A549 (cell line): ENCODE results near the gene ZFX. TPM values are rescaled to one million over a fixed set of nuclear protein-coding genes. Genes with fewer than 3 reads are reported as not detected.

ENCODE experiments used
- ATAC-seq, 2 experiments: fragments of 200-7000 bp in 1 of 2; fragments of >200 bp in 1 of 2; cut with Nextera tagmentation in 1 of 2; cut with Tn5 transposase in 1 of 2; 3 replicates each; pipeline versions ENCODE4 v1.8.0 to v1.9.1; 2018 to 2020; ENCODE audit warnings: mild to moderate bottlenecking in 1 of 2, moderate library complexity in 1 of 2
- CTCF ChIA-PET: fragments of 300-600 bp; sonication (Branson Sonifier 250); formaldehyde crosslinking; extraction: SDS; loops from one replicate; lab custom pipeline; 2021; ENCODE audit warnings: antibody characterized with exemption, inconsistent platforms; lab: Yijun Ruan, JAX
- POLR2A ChIA-PET: fragments of 350-600 bp; formaldehyde crosslinking; extraction: SDS; loops from one replicate; lab custom pipeline; 2021; ENCODE audit warnings: antibody characterized with exemption, inconsistent platforms; lab: Yijun Ruan, JAX
- DNase-seq, 2 experiments: peaks; one replicate each; pipeline versions ENCODE4 v3.0.0 to v3.0.0-alpha.2; 2011 to 2016; ENCODE audit warnings: low read depth in 1 of 2, low spot score in 1 of 2
- FAIRE-seq: peaks from 2 replicates; lab custom pipeline; 2011; peaks lifted over from hg19 to GRCh38; lab: Jason Lieb, UNC
- H3K27ac ChIP-seq, 2 experiments: fragments of >200 bp; sonication (Bioruptor Twin); formaldehyde crosslinking; 3 replicates each; pipeline ENCODE4 v1.5.1; 2016 to 2017
- H3K4me1 ChIP-seq: fragments of >200 bp; sonication (Bioruptor Twin); formaldehyde crosslinking; 3 replicates; pipeline ENCODE4 v1.6.1; 2016
- H3K4me2 ChIP-seq: fragments of >200 bp; sonication (Bioruptor Twin); formaldehyde crosslinking; 3 replicates; pipeline ENCODE4 v1.6.1; 2016
- H3K4me3 ChIP-seq: fragments of >200 bp; sonication (Bioruptor Twin); formaldehyde crosslinking; 3 replicates; pipeline ENCODE4 v1.5.1; 2016
- H3K9me3 ChIP-seq: fragments of >200 bp; sonication (Bioruptor Twin); formaldehyde crosslinking; 3 replicates; pipeline ENCODE4 v1.6.1; 2016
- BHLHE40 ChIP-seq: IDR thresholded peaks from 2 replicates; pipeline ENCODE4 v1.6.1; 2012; ENCODE audit warnings: low read depth, low read length, inconsistent platforms
- EHMT2 ChIP-seq: fragments of 200-600 bp; sonication (generic); IDR thresholded peaks from 2 replicates; pipeline ENCODE4 v1.6.1; 2016; ENCODE audit warnings: antibody characterized with exemption, low read depth, mild to moderate bottlenecking, moderate library complexity
- EP300 ChIP-seq, 2 experiments: fragments of >200 bp; sonication (Bioruptor Twin); formaldehyde crosslinking; IDR thresholded peaks; 2 replicates in 1 of 2; 3 replicates in 1 of 2; pipeline ENCODE4 v1.6.1; 2016 to 2017
- FOSL2 ChIP-seq, 2 experiments: fragments of 450-650 bp in 1 of 2; fragments of >200 bp in 1 of 2; sonication (Bioruptor Twin) in 1 of 2; formaldehyde crosslinking; IDR thresholded peaks; 2 replicates each; pipeline versions ENCODE4 v1.5.0 to v1.6.1; 2016 to 2020; ENCODE audit warnings: mild to moderate bottlenecking in 1 of 2, moderate library complexity in 1 of 2
- FOXS1 ChIP-seq: fragments of 250-450 bp; sonication (Bioruptor Pico); IDR thresholded peaks from 2 replicates; pipeline ENCODE4 v1.5.0; 2020; ENCODE audit warnings: mild to moderate bottlenecking, moderate library complexity
- HOXA7 ChIP-seq: fragments of 250-450 bp; sonication (Bioruptor Pico); IDR thresholded peaks from 2 replicates; pipeline ENCODE4 v1.5.0; 2020; ENCODE audit warnings: mild to moderate bottlenecking, moderate library complexity
- HOXB13 ChIP-seq: fragments of 250-450 bp; sonication (Bioruptor Pico); IDR thresholded peaks from 2 replicates; pipeline ENCODE4 v1.5.0; 2020; ENCODE audit warnings: low read depth, mild to moderate bottlenecking, moderate library complexity
- HOXB5 ChIP-seq: fragments of 250-450 bp; sonication (Bioruptor Pico); IDR thresholded peaks from 2 replicates; pipeline ENCODE4 v1.5.0; 2020; ENCODE audit warnings: mild to moderate bottlenecking, moderate library complexity
- MAFK ChIP-seq: fragments of 450-650 bp; IDR thresholded peaks from 2 replicates; pipeline ENCODE4 v1.6.1; 2014; ENCODE audit not compliant: partially characterized antibody
- MYC ChIP-seq: IDR thresholded peaks from 2 replicates; pipeline ENCODE4 v1.6.1; 2012; ENCODE audit warnings: mild to moderate bottlenecking, inconsistent platforms, low read length, improper control_type of control experiment, borderline replicate concordance
- NR3C1 ChIP-seq: fragments of >200 bp; sonication (Bioruptor Twin); formaldehyde crosslinking; IDR thresholded peaks from 3 replicates; pipeline ENCODE4 v1.6.1; 2017
- POLR2AphosphoS2 ChIP-seq: conservative IDR thresholded peaks from 2 replicates; pipeline ENCODE4 v1.6.1; 2012; ENCODE audit warnings: low read length, improper control_type of control experiment, inconsistent platforms
- RARB ChIP-seq: fragments of 250-450 bp; sonication (Bioruptor Pico); IDR thresholded peaks from 2 replicates; pipeline ENCODE4 v1.8.0; 2021; ENCODE audit warnings: mild to moderate bottlenecking, moderate library complexity
- RCOR1 ChIP-seq: fragments of 150-350 bp; IDR thresholded peaks from 2 replicates; pipeline ENCODE4 v1.6.1; 2014; ENCODE audit warnings: antibody characterized with exemption, low read length, low read depth
- SREBF2 ChIP-seq: fragments of 450-650 bp; IDR thresholded peaks from 2 replicates; pipeline ENCODE4 v1.6.1; 2014; ENCODE audit warnings: mild to moderate bottlenecking, moderate library complexity
- TFCP2L1 ChIP-seq: fragments of 250-450 bp; sonication (Bioruptor Pico); IDR thresholded peaks from 2 replicates; pipeline ENCODE4 v1.5.0; 2021; ENCODE audit warnings: mild to moderate bottlenecking
- TP53 ChIP-seq: fragments of 250-450 bp; sonication (Bioruptor Pico); IDR thresholded peaks from 2 replicates; pipeline ENCODE4 v1.5.0; 2021; ENCODE audit warnings: mild to moderate bottlenecking, moderate library complexity
- ZSCAN20 ChIP-seq: fragments of 250-450 bp; sonication (Bioruptor Pico); IDR thresholded peaks from 2 replicates; pipeline ENCODE4 v1.8.0; 2022; ENCODE audit warnings: mild to moderate bottlenecking, moderate library complexity
- WGBS: methylation state at CpG from one replicate; pipeline ENCODE4 v1.1.6; 2017; ENCODE audit errors: missing lambda C conversion rate; 5-methylcytosine and 5-hydroxymethylcytosine counted together
- polyA plus RNA-seq, 4 experiments: library from polyadenylated mRNA; depleted of rRNA in 3 of 4; stranded (reverse); fragments of >200 nt; fragmentation: RNase III in 1 of 4; extraction: RNeasy Plus Mini Kit Qiagen cat#74134 plus additional on column Dnase treatment in 1 of 4; gene quantifications; 2 replicates in 3 of 4; 3 replicates in 1 of 4; pipeline ENCODE4 v1.2.3, GENCODE V29; 2011 to 2017
- TF ChIP-seq, protein P1 (sequence below): fragments of 250-450 bp; sonication (Bioruptor Pico); IDR thresholded peaks from 2 replicates; pipeline ENCODE4 v1.5.0; 2021; ENCODE audit warnings: mild to moderate bottlenecking, moderate library complexity, borderline replicate concordance

Gene ZFX
- polyA plus RNA-seq, 2 of the 4 experiments (the other 2 are of a cell fraction) = 18.1 to 30.1 TPM

DNA sequence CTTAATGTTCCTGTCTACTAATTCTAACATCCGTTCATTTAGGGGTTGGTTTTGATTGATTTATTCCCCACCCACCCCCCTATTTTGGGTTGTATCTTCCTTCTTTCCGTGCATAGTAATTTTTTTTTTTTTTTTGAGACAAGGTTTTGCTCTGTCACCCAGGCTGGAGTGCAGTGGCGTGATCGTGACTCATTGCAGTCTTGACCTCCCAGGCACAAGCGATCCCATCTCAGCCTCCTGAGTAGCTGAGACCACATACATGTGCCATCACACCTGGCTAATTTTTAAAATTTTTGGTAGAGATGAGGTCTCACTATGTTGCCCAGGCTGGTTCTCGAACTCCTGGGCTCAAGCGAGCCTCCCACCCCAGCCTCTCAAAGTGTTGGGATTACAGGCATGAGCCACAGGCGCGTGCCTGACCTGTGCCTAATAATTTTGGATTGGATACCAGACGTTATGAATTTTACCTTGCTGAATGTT lies 79.9 kb downstream of the ZFX start:
- Histone ChIP-seq H3K4me2 (no peak overlapping the region), H3K4me1 (peaks cover 20% of the 10 kb centered on the region), H3K9me3 (peaks cover 10% of the 10 kb centered on the region), H3K27ac (0 out of 6 replicates have a peak overlapping the region, but pooled peaks of 1 of the 2 experiments have one; percentile 21), H3K4me3 (no peak overlapping the region)
- CTCF ChIA-PET = interaction anchor here (1.2 kb wide), 1 partner anchor 11 kb away, joined by 3 read pairs; no protein-coding TSS in a partner anchor
- POLR2A ChIA-PET = no interaction called here
- TF ChIP-seq FOXS1 (CRISPR knock-in tag) = no peak
- FAIRE-seq = no peak
- WGBS = 75% methylated on average over 10 of the region's 10 CpGs
- peak in 1 of 2 experiments; percentile 56; a peak in 3 of 6 replicates for ATAC-seq
- no peak for DNase-seq

DNA sequence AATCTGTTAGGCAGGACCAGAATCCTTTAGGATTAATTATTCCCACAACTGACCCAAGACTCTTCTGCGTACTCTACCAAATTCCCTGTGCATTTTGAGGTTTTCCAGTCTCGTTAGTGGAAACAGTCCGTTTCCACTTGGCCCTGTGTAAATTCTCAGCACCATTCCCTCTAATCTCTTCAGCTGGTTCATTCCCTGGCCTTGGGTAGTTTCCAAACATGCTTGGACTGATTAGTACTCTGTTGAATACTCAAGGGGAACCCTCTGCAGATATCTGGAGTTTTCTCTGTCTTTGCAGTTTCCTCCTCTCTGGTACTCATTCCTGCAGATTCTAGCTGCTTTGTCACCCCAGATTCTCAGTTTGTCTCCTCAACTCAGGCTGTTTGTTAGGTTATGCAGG lies 80.4 kb downstream of the ZFX start:
- Histone ChIP-seq H3K4me1 (peaks cover 20% of the 10 kb centered on the region), H3K27ac (peak overlapping the region in 1 of 2 experiments; percentile 84; a peak in 3 of 6 replicates), H3K4me2 (no peak overlapping the region), H3K4me3 (no peak overlapping the region), H3K9me3 (peaks cover 9% of the 10 kb centered on the region)
- ChIA-PET POLR2A (no interaction called here), CTCF (interaction anchor here (1.2 kb wide), 1 partner anchor 10 kb away, joined by 3 read pairs; no protein-coding TSS in a partner anchor)
- DNase-seq (no peak), ATAC-seq (no peak; a peak in 1 of 6 replicates), FAIRE-seq (no peak)
- 91% methylated on average over 3 of the region's 3 CpGs for WGBS
- no peak for TF ChIP-seq HOXB5 (CRISPR knock-in tag)
- no peak for TF ChIP-seq SREBF2
- no peak for TF ChIP-seq NR3C1
- no peak for TF ChIP-seq BHLHE40
- no peak for TF ChIP-seq MYC
- TF ChIP-seq TFCP2L1 (CRISPR knock-in tag) = no peak
- no peak for TF ChIP-seq POLR2AphosphoS2
- no peak for TF ChIP-seq RCOR1
- TF ChIP-seq MAFK = no peak
- TF ChIP-seq HOXA7 = no peak

DNA sequence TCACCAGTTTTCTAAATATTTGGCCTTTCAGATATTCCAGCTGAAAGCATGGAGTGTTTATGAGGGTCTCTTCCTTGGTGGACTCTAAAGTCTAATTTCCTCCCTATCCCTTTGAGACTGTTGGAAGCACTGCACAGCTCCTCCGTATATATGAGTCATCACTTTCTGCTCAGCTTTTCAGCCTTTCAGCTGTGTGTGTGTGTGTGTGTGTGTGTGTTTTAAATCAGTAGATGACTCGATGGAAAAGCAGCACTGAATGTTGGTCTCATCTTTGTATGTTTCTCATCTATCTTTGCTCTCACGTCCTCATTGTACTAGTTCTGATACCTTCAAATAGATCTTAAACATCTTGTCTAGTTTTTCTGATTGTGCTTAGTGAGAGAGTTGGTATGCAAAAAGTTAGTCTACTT lies 81.6 kb downstream of the ZFX start:
- POLR2A ChIA-PET = no interaction called here
- Histone ChIP-seq H3K4me3 (no peak overlapping the region), H3K27ac (peak overlapping the region; percentile 38 to 84; a peak in 5 of 6 replicates), H3K9me3 (no peaks in the 10 kb centered on the region), H3K4me2 (peak overlapping the region; percentile 66), H3K4me1 (peaks cover 20% of the 10 kb centered on the region)
- ATAC-seq (peak; percentile 92), FAIRE-seq (peak; percentile 65), DNase-seq (peak; percentile 44 to 47)
- 4% methylated on average over 3 of the region's 3 CpGs for WGBS
- TF ChIP-seq POLR2AphosphoS2 = no peak
- no peak for TF ChIP-seq HOXB13 (CRISPR knock-in tag)
- TF ChIP-seq RARB (CRISPR knock-in tag) = no peak
- TF ChIP-seq FOSL2 (IDR thresholded peaks at IDR 0.05) = peak; percentile 42; the same call in 1 of the 2 replicates
- peak; percentile 92 for TF ChIP-seq FOSL2 (CRISPR knock-in tag; IDR thresholded peaks at IDR 0.05)
- TF ChIP-seq TP53 (CRISPR knock-in tag) = no peak
- TF ChIP-seq EHMT2 = no peak
- TF ChIP-seq MAFK = peak; percentile 89
- no peak for TF ChIP-seq HOXA7
- TF ChIP-seq, protein P1, sequence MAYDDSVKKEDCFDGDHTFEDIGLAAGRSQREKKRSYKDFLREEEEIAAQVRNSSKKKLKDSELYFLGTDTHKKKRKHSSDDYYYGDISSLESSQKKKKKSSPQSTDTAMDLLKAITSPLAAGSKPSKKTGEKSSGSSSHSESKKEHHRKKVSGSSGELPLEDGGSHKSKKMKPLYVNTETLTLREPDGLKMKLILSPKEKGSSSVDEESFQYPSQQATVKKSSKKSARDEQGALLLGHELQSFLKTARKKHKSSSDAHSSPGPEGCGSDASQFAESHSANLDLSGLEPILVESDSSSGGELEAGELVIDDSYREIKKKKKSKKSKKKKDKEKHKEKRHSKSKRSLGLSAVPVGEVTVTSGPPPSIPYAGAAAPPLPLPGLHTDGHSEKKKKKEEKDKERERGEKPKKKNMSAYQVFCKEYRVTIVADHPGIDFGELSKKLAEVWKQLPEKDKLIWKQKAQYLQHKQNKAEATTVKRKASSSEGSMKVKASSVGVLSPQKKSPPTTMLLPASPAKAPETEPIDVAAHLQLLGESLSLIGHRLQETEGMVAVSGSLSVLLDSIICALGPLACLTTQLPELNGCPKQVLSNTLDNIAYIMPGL = no peak
- TF ChIP-seq EP300 (IDR thresholded peaks at IDR 0.05) = no peak
- TF ChIP-seq ZSCAN20 = no peak
- CTCF ChIA-PET = interaction anchor here (0.8 kb wide), 1 partner anchor 12 kb away, joined by 3 read pairs; no protein-coding TSS in a partner anchor
